T-helper 2 cell (primary cell): ENCODE data around the gene IKZF2.

Experiments used
- DNase-seq, 5 experiments: peaks; one replicate each; pipeline versions ENCODE4 v3.0.0 to v3.0.0-alpha.2; 2012 to 2022

IKZF2 gene

DNA sequence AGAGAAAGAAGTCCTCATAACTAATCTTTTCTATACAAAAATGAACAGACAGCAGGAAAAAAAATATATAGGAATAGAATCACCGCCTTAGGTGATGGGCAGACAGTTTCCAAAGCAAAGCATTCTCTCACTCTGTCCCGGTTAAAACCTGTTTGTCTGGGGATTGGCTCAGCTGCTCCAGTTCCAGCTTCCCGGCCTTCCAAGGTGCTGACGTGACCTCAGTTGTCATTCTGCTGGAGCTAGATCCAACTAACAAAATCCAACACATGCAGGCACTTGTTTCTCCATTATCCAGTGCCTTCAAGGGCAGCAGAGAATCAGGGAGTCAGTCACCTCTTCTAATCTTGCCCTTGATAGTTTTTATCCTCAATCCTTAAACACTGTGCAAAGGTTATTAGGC is 52.8 kb downstream of the IKZF2 start:
- DNase-seq, result no peak

DNA sequence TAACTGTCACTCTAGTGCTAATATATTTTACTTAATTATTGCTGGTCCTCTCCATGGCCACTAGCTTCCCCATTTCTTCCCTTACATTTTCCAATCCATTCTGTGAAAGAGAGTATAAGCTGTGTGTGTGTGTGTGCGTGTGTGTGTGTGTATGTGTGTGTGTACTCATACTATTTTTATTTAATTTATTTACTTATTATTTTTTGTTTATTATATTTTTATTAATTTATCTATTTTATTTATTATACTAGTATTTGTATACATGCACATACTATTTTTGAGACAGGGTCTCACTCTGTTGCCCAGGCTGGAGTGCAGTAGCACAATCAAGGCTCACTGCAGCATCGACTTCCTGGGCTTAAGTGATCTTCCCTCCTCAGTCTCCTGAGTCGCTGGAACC is 59.6 kb downstream of the IKZF2 start:
- DNase-seq, result no peak

DNA sequence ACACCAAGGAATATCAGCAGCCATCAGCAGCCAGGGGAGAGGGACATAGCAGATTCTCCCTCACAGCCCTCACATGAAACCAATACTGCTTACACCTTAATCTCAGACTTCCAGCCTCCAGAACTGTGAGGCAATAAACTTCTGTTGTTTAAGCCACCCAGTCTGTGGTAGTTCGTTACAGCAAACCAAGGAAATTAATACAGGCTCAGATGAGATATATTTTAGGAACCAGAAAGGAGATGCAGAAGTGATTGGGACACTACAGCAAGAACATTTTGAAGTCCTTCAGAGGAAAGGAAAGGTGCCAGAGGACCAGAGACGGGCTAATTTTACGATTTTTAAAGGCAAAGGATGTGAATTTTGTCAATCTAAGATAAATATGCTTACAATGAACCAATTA is 60.6 kb downstream of the IKZF2 start:
- no peak for DNase-seq

DNA sequence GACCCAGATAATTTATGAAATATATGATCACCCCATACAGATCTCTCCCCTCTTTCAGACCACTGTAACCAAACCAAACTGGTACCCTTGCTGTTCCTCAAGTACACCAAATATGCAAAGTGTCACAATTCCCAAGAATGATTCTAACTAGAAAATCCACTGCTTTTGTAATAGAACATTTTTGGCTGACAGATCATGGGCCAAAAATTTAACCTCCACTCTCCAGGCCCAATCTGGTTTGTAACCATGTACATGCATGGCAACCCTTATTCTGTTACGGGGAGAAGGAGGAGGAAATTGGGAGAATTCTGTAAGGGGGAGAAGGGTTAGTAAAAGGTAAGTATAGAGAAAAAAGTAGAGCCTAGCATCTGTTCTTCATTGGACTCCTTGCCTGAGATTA is 62.0 kb downstream of the IKZF2 start:
- DNase-seq, result no peak

DNA sequence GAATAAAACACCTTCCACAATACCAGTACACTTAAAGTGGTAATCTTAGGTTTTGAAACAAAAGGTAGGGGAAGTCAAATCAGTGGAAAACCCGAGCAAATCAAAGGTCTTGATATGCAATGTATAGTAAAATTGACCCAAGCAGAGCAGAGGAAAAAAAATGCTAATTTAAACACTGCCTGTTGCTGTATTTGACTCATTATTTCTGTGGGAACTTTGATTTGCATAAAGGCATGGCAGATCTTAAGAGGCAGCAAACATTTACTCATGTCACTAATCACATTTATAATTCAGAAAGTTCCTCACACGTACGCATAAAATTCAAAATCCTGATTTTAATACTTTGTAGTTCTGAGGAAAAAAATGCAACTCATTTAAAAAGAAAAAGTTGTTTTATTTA is 64.4 kb downstream of the IKZF2 start:
- no peak for DNase-seq

DNA sequence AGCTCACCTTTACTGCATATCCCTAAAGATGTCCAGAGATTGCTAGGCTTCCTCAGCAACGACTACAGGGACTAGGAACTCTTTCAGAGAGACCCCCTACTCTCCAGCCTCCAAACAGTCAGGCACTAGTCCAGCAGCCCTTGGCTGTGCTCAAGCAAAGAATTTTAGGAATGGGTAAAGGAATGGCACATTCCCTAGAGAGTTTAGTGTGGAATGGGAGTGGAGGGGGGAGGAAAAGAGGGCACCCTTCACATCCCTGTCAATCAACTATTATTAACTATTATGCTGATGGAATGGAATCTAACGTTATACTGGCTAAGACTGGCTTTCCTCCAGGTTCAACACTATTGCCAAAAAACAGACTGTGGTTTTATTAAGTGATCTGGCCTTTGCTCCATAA is 64.8 kb downstream of the IKZF2 start:
- DNase-seq, result no peak

DNA sequence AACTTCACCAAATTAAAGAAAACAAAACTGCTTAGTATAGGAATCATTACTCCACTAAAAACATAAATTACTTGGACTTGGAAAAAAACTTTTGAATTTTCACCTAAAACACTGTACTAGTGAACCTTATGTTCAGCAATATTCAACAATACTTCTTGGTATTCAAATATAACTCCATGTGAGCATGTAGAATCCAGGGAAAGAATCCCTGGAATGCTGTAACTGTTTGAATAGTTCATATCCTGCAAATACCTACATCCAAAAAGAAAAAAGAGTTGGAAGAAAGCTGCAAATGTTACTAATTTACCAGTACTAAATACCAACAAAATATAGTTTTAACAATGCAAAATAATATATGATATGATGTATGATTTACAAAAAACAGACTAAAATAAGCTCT is 65.4 kb downstream of the IKZF2 start:
- no peak for DNase-seq

DNA sequence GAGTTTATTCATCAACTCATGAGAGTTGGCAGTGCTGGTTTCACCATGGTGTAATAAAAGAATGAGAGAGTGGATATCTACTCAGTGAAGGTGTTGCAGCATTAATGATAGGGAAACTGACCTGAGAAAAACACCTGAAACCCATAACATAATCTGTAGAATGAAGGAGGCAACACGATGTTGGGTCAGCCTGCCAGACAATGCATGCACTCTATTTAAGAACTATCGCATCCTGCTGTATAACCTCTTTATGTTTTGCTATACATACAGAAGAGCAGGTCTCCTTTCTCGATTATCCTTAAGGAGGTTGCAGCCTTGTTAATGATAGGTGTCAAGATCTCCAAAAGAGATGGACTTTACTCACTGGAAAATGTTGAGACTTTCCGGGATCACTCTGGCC is 65.9 kb downstream of the IKZF2 start:
- no peak for DNase-seq

DNA sequence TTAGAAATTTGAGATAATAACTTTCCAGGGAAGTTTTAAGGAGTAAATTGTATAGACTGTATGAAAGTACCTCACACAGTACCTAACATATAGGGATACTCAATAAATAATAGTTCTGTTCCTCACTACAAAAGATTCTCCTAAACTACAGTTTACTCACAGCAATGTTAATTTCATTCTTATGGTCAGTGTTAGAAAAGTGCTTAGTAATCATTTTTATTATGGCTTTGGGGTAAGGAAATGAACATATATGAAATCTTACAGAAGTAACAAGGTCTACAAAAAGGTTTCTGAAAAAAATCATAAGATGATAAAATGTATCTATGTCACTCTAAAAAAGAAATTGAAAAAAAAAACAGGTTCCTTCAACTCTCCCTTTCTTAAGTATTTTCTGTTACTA is 67.2 kb downstream of the IKZF2 start:
- no peak for DNase-seq

DNA sequence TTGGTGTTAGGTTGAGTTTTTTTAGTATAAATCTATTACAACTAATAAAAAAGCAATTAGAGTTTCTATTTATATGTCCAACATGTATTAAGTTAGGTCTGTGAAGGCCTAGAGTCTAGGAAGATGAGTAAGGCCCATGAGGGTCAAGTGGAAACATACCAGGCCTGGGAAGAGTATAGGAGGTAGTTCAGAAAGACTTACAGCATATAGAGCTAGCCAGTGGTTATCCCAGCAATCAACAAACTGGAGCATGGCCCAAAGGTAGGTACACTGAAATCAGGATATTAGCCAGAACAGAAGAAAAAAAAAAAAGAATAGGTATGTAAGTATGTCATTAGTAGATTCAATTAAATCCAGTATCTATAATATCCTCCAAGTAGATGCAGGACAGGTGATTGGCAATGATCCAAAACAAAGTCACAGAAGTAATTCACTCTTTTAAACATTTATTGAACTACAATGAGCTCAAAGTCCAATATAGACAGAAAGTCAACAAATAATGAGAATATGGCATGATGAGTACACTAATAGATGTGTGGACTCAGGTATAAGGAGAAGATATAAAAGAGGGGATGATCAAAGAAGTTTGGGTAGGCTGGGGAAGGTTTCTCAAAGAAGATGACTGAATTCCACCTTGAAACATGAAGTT is 70.3 kb downstream of the IKZF2 start:
- no peak for DNase-seq

DNA sequence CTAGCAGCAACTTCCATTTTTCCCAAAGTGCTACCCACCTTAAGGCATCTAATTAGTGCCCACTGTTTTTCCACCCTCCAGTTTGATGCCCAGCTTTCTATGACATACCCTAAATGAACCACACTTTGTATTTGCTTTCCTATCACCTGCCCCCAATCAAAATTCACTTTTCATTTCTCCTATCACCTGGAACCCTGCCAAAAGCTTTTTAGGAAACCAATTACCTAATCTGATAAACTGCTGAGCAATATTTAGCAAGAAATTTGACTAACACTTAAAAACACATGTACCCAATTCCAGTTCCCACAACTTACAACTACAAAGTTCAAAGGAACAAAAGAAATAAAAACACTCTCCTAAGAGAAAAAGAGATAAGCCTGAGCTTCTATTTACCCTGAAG is 71.7 kb downstream of the IKZF2 start:
- DNase-seq, result no peak

DNA sequence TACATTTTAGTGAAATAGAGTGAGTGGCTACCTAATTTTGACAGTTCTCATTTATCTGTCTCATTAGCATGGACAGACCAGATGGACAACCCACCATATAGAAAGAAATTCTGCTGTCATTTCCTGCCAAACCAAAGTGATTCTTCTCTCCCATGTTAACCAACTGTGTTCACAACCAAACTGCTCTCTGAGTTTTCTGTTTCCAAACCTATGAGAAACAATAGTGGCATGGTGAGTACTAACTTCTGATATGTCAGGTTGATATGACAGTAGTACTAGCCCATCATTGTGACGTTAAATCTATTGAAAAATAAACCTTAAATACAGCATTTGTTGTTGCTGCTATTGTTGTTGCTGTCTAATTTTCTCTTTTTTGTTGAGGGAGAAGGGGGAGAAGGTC is 72.7 kb downstream of the IKZF2 start:
- DNase-seq, result no peak

DNA sequence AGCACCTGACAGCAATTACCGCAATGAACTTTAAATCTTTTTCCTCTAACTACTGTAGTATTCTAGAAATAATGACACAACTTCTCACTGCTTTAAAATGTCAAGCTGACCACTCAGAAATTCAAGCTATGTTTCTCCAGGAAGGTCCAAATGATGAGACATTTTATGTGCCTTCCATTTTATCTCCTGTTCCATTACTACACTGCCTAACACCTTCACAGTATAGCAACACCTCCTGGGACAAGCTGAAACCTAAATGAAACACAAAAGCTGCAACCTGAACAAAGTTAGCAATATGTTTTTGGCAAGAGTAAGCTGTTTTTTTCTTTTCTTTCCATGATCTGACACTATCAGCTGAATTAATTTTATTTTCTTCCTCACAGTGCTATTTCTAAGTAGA is 81.9 kb downstream of the IKZF2 start:
- DNase-seq, result no peak

DNA sequence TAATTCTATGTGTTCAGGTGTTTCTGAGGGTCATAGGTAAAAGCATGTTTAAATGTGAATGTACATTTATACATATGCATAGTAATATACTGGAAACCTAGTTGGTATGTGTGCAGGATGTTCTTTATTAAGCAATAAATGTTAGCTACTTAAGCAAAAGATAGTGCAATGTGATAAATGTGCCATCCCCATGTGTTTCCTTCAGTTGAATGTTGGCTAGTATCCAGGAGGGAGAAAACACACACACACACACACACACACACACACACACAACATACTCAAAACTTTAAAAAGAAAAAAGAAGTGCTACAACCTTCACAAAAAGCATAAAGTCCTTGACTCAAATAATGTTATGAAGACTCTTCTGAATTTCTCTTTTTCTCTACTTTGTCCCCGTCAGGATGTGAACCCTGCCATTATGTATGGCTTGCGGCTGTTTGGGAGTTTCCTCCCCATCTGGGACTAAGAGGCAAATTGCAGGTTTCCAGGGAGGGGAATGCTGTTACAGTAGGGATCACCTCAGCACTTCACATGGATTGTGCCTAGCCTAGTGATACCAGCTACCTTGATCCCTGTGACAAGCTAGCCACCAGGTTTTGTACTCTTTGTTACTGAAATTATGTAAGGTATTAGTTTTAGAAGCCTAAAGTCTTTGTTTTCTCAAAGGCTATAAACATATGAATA is 82.6 kb downstream of the IKZF2 start:
- DNase-seq, result peak in 1 of 5 experiments; percentile 27

DNA sequence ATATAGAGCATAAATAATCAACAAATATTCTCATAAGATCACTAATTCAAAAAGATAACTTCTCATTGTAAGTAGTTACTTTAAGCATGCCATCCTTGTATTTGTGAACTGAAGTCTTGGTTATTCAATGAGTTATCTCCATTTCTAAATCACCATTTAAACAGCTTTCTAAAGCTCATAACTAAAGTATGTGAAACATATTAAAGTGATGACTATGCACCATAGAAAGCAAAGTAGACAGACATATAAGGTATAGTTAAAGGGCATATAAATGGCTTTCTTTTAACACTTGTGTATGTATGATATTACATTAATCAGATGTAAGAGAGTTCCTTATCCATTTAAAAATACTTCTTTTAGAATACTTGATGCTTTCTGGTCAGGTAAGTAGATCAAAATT is 83.5 kb downstream of the IKZF2 start:
- no peak for DNase-seq

DNA sequence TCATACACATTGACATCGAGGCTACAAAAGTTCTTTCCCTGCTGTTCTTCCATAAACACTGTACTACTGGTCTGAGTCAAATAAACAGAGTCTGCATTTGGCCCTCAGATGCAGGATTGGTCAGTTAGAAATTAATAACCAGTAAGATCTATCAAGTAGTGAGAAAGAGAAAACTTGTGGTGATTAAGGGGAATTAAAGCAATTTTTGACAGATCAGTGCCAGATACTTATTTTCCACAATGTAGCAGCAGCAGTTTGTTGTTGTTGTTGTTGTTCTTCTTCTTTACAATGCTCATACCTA is 85.0 kb downstream of the IKZF2 start:
- no peak for DNase-seq

DNA sequence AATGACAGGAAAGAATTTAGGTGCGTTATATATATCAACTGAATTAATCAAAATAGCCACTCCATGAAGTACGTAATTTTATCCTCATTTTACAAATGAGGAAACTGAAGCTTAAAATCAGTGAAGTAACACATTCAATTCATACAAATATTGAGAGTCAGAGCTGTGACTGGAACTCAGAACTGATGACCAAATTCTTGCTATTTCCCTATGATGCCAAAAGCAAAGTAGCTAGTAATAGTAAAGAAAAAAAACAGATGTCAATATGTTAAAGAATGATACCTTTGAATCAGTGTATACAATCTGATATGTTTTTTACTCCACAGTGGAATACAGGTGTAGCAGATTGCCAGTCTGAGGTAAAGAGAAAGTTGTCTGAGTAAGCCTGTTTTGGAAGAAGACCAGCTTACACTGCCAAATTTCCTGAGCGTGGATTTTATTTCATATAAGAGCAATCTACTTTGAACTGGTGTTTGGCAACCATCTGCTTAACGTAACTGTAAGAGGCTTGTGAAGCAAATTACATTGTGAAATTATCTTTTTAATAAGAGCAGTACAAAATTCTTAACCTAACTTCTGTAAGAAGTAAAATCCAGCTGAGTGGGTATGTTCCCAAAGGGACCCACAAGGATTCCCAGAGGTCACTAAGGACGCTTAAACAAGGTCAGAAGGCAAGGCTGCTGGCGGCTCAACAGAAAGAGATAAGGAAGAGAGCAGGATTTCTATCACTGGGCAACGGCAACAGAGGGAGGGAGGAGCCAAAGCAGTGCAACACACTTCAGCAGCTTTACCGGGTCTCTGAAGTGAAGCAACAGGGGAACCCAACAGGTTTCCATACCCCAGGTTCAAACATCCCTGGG is 85.6 kb downstream of the IKZF2 start:
- peak in 2 of 5 experiments; percentile 10 to 41 for DNase-seq

DNA sequence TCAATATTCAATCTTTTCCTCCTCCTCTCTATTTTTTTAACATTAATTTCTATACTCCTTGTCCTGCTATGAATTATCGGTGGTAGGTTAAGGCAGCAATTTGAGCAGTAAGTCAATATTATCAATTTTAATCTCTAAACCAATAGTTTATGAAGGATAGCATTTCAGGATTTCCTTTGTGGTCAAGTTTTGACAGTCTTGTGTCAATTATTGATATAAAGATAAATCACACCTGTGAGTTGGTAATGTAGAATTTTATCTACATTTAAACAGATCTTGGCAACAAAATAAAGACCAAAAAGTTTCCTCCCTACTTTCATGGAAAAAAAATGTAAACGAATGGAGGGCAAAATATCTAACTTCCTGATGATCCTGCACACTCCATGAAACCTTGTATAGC is 87.3 kb downstream of the IKZF2 start:
- peak in 1 of 5 experiments; percentile 55 for DNase-seq

DNA sequence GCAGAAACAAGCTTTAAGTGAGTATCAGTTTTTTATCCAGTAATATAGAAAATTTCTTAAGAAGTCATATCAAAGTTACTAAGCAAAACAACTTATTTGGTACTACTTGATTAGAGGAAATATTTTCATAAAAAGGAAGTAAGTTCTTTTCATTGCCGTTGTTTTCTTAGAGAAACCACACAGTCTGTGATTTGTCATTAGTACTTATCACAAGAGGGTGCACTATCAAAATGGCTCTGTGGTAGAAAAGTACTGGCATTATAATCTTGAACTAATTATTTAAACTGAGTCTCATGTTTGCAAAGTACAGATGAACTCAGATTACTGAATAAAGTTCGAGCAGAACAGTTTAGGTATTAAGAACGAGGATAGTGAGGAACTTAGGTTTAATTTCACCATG is 93.4 kb downstream of the IKZF2 start:
- peak in 1 of 5 experiments; percentile 63 for DNase-seq

DNA sequence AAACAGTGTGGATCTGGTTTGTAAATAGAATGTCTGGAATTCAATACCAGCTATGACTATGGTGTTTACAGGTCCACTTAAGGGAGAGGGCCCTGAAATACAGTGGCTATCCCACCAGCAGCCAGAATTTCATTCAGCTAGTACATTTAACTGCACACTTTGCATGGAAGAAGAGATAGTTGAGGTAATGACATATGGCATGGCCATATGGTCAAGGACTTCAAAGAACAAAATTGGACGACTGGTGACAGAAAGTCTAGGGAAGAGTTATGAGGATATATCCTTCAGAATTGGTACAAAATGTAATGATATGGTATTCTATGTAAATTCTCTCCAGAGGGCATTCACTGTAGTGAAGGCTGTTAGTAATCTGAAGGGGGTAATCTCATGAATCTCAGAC is 105.0 kb downstream of the IKZF2 start:
- DNase-seq, result no peak

DNA sequence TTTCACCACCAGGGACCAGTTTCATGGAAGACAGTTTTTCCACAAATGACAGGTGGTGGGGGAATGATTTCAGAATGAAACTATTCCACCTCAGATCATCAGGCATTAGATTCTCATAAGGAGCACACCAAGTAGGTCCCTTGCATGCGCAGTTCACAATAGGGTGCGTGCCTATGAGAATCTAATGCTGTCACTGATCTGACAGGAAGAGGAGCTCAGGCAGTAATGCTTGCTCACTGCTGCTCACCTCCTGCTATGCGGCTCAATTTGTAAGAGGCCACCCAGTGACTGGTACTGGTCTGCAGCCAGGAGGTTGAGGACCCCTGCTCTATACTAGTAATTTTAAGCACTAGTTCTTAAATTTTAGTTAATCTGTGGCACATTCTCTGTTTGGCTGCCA is 107.8 kb downstream of the IKZF2 start:
- DNase-seq, result no peak

DNA sequence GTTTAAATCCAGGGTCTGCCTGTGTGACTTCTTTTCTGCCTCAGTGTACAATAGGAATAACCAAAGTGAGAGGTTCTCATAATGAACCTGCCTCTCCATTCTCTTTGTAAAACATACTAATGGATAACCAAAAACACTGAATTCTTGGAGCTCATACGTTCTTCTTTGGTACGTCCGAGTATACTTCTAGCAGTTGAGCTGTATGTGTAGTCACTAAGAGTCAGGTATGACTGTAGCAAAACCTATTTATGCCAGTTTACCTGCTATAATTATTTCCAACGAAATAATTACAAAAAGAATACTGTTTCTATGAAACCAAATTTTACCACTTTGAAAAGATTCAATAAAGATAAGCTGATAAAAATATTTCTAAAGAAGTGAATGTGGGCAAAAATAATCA is 109.2 kb downstream of the IKZF2 start:
- DNase-seq, result peak in 1 of 5 experiments; percentile 20

DNA sequence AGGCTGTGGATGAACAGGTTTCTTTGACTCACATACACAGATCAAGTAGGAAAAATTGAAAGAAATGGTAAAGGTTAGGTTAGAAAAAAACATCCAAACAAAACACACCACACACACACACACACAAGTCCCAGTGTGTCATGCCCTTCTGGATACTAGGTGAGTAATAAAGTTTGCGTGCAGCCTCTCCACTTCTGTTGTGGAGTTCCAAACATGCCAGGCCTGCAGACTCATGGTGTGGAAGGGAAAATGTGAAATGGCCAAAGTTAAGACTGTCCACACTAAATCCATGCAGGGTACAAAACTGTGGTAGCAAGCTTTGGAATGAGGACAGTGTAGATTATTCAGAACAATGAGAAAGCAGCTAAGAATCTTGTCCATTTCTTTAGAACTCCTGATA is 114.6 kb downstream of the IKZF2 start:
- DNase-seq, result no peak

DNA sequence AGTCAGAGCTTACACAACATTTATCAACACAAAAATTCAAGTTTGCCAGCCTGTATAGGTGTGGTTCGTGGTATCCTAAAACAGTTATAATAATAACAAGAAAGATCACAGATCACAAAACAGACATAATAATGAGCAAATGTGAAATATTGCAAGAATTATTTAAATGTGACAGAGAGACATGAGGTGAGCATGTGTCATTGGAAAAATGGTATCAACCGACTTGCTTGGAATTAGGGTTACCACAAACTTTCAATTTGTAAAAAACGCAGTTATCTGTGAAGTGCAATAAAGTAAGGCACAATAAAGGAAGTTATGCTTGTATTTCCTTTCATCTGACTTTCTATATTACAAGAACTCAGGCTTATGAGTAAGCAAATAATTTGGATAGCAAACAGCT is 116.8 kb downstream of the IKZF2 start:
- DNase-seq, result peak in 1 of 5 experiments; percentile 61
